Gastrocnemius medialis (tissue), 4 donors: ENCODE results near the gene ABCA13. TPM values are rescaled to one million over a fixed set of nuclear protein-coding genes. Genes with fewer than 3 reads are reported as not detected.
"Not testable (repeated sequence)": the region's sequence is repeated elsewhere in the genome, so short reads cannot be mapped to it uniquely, and the experiment has no call there.

ENCODE experiments used
- ATAC-seq, 2 donors: fragments of 150-250 bp; one replicate each; pipeline ENCODE4 v1.9.1; 2016
- DNase-seq, 2 donors: peaks; one replicate each; pipeline ENCODE4 v3.0.0-alpha.2; 2019
- H3K27ac ChIP-seq, 4 donors: fragments of 200-600 bp; sonication (generic); 1 replicate in 1 of 4; 2 replicates in 3 of 4; pipeline ENCODE4 v1.5.1; 2016 to 2018; ENCODE audit warnings: mild to moderate bottlenecking in 2 of 4, moderate library complexity in 1 of 4
- H3K27me3 ChIP-seq, 3 donors: fragments of 200-600 bp; sonication (generic) in 2 of 3; 1 replicate in 1 of 3; 2 replicates in 2 of 3; pipeline versions ENCODE4 v1.5.1 to v1.6.0; 2016 to 2019; ENCODE audit warnings: mild to moderate bottlenecking in 1 of 3, moderate library complexity in 1 of 3
- H3K36me3 ChIP-seq, 2 donors: fragments of 200-600 bp; sonication (generic) in 1 of 2; one replicate each; pipeline ENCODE4 v1.5.1; 2017 to 2018
- H3K4me1 ChIP-seq, 2 donors: fragments of 200-600 bp; sonication (generic) in 1 of 2; one replicate each; pipeline ENCODE4 v1.5.1; 2016 to 2017; ENCODE audit warnings: mild to moderate bottlenecking in 2 of 2
- H3K4me3 ChIP-seq, 4 donors: fragments of 200-600 bp; sonication (generic) in 3 of 4; 1 replicate in 1 of 4; 2 replicates in 3 of 4; pipeline ENCODE4 v1.5.1; 2016 to 2019; ENCODE audit warnings: mild to moderate bottlenecking in 2 of 4
- H3K9me3 ChIP-seq, 3 donors: fragments of 200-600 bp; sonication (generic) in 2 of 3; 1 replicate in 1 of 3; 2 replicates in 2 of 3; pipeline ENCODE4 v1.5.1; 2016 to 2019
- CTCF ChIP-seq, 5 experiments: fragments of 450-650 bp in 3 of 5; fragments of 200-600 bp in 2 of 5; sonication (generic) in 2 of 5; IDR thresholded peaks in 4 of 5; conservative IDR thresholded peaks in 1 of 5; 1 replicate in 4 of 5; 2 replicates in 1 of 5; pipeline ENCODE4 v1.5.1; 2016 to 2019; ENCODE audit warnings: antibody characterized with exemption in 5 of 5, mild to moderate bottlenecking in 3 of 5, moderate library complexity in 3 of 5
- POLR2A ChIP-seq, 2 donors: fragments of 450-650 bp; IDR thresholded peaks; one replicate each; pipeline ENCODE4 v1.6.1; 2017; ENCODE audit warnings: antibody characterized with exemption in 2 of 2, mild to moderate bottlenecking in 2 of 2, moderate library complexity in 2 of 2
- in situ Hi-C, 4 donors: fragments of 200-750 bp; cut with MboI; loops; one replicate each; pipeline versions ENCODE4 v1.15.0 to v1.8.0; 2017; ENCODE audit warnings: low sequenced_read_pairs in 4 of 4
- intact Hi-C: fragments of 100-400 bp; cut with DNase I; formaldehyde crosslinking; loops from one replicate; pipeline ENCODE4 v1.15.1; 2023; ENCODE audit warnings: low total_unique reads
- total RNA-seq, 4 donors: library from RNA; depleted of rRNA; stranded (reverse); fragments of >200 nt; gene quantifications; one replicate each; pipeline versions ENCODE4 v1.1.0 to v1.2.3, GENCODE V29; 2016

The ABCA13 gene
- total RNA-seq, 4 donors from 2014 or later: 0.03 to 0.10 TPM; not detected in 2

- H3K9me3 ChIP-seq: no peaks in the 10 kb centered on the region
- no peaks in the 10 kb centered on the region for H3K4me1 ChIP-seq
- DNase-seq (no peak), ATAC-seq (no peak)
- no peaks in the 10 kb centered on the region for H3K36me3 ChIP-seq
- no peak overlapping the region for H3K4me3 ChIP-seq
- in situ Hi-C loops (no loop called here), intact Hi-C loops (no loop called here)
- no peak for TF ChIP-seq POLR2A (IDR thresholded peaks at IDR 0.05)
- no peak overlapping the region for H3K27ac ChIP-seq
- H3K27me3 ChIP-seq: no peaks in the 10 kb centered on the region
Measured at GRCh38 chr7:48192996-48193395, 21.7 kb downstream of the ABCA13 start.

GRCh38 chr7:48193421-48193820 lies 22.2 kb downstream of the ABCA13 start:
- no peaks in the 10 kb centered on the region for H3K4me1 ChIP-seq
- intact Hi-C loops (no loop called here), in situ Hi-C loops (no loop called here)
- DNase-seq: no peak
- H3K4me3 ChIP-seq: no peak overlapping the region
- H3K27ac ChIP-seq: no peak overlapping the region
- no peak for ATAC-seq
- TF ChIP-seq CTCF (IDR thresholded peaks at IDR 0.05 in 4 of 5, conservative IDR thresholded peaks at IDR 0.05 in 1 of 5) (no peak), POLR2A (IDR thresholded peaks at IDR 0.05) (no peak)
- H3K36me3 ChIP-seq: no peaks in the 10 kb centered on the region
- H3K27me3 ChIP-seq: no peaks in the 10 kb centered on the region
- H3K9me3 ChIP-seq: no peaks in the 10 kb centered on the region

GRCh38 chr7:48200946-48201589 lies 29.8 kb downstream of the ABCA13 start:
- H3K4me1 ChIP-seq, intact Hi-C loops, H3K36me3 ChIP-seq, ATAC-seq, H3K27ac ChIP-seq, H3K4me3 ChIP-seq, H3K9me3 ChIP-seq, DNase-seq, H3K27me3 ChIP-seq, in situ Hi-C loops: not testable (repeated sequence)

GRCh38 chr7:48202916-48203315 lies 31.7 kb downstream of the ABCA13 start:
- in situ Hi-C loops, H3K9me3 ChIP-seq, DNase-seq, H3K4me3 ChIP-seq, H3K27me3 ChIP-seq, H3K27ac ChIP-seq, ATAC-seq, intact Hi-C loops, H3K4me1 ChIP-seq, H3K36me3 ChIP-seq: not testable (repeated sequence)

- in situ Hi-C loops: no loop called here
Measured at GRCh38 chr7:48207155-48207675, 36.0 kb downstream of the ABCA13 start.

More at GRCh38 chr7:48207155-48207675, 36.0 kb downstream of the ABCA13 start:
- Histone ChIP-seq H3K27me3 (no peaks in the 10 kb centered on the region), H3K4me1 (no peaks in the 10 kb centered on the region), H3K27ac (no peak overlapping the region), H3K9me3 (no peaks in the 10 kb centered on the region), H3K36me3 (no peaks in the 10 kb centered on the region), H3K4me3 (no peak overlapping the region)
- TF ChIP-seq POLR2A (IDR thresholded peaks at IDR 0.05): no peak
- no peak for TF ChIP-seq CTCF (IDR thresholded peaks at IDR 0.05 in 4 of 5, conservative IDR thresholded peaks at IDR 0.05 in 1 of 5)
- DNase-seq: no peak
- no peak for ATAC-seq
- intact Hi-C loops: no loop called here
